Germinal center (tissue), 1 donor: Measurements from ENCODE around the gene ALDH3B2.
"Not testable (repeated sequence)": the region's sequence is repeated elsewhere in the genome, so short reads cannot be mapped to it uniquely, and the experiment has no call there.

Experiments used
- DNase-seq: peaks from one replicate; pipeline ENCODE4 v3.0.0; 2012; ENCODE audit warnings: mixed read lengths, low spot score

Gene ALDH3B2

GRCh38 chr11:67662142-67662834, 12.1 kb downstream of the ALDH3B2 start:
- DNase-seq: no peak

- not testable (repeated sequence) for DNase-seq
These were observed 13.7 kb downstream of the ALDH3B2 start for GRCh38 chr11:67660752-67661151.

DNA sequence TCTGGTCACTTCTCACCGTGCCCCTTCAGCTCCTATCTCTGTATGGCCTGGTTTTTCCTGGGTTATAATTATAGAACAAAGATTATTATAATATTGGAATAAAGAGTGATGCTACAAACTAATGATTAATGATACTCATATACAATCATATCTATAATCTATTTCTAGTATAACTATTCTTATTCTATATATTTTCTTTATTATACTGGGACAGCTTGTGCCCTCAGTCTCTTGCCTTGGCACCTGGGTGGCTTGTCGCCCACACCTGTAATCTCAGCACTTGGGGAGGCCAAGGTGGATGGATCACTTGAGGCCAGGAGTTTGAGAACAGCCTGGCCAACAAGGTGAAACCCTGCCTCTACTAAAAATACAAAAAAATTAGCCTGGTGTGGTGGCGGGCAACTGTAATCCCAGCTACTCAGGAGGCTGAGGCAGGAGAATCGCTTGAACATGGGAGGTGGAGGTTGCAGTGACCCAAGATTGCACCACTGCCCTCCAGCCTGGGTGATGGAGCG, 14.7 kb downstream of the ALDH3B2 start:
- DNase-seq: not testable (repeated sequence)

- no peak for DNase-seq
These were observed 17.1 kb downstream of the ALDH3B2 start for GRCh38 chr11:67657300-67657699.

DNA sequence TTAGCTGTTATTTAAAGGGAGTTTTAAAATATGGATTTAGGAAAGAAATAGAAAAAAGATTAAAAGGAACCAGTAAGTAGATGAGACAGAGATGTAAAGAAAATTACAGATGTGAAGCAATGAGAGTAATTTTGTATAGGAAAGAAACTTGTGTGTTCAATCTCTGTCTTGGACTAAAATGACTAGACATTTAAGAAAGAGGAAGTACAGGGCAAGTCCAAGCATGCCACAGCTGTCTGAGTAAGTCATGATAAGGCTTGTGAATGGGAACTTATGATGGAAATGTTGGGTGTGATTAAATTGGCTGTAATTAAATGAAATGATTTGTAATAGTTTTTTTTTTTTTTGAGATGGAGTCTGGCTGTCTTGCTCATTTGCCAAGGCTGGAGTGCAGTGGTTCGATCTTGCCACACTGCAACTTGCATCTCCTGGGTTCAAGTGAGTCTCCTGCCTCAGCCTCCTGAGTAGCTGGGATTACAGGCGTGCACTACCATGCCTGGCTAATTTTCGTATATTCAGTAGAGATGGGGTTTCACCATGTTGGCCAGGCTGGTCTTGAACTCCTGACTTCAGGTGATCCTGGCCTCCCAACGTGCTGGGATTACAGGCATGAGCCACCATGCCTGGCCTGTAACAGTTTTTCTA, 18.0 kb downstream of the ALDH3B2 start:
- no peak for DNase-seq

DNA sequence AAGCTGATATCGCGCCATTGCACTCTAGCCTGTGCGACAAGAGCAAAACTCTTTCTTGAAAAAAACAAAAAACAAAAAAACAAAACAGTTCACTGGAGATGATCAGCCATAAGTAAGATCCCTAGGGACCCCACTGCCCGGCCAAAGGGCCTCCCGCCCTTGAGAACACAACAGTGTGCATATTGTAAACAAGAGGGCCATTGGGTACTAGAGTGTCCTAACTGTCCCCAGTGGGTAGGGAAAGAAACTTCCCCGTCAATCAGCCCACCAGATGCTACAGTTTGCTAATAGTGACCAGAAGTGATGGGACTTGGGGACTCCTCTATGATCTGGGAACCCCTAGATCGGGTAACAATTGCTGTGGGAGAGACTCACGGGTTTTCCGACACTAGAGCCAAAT, 20.2 kb downstream of the ALDH3B2 start:
- no peak for DNase-seq

DNA sequence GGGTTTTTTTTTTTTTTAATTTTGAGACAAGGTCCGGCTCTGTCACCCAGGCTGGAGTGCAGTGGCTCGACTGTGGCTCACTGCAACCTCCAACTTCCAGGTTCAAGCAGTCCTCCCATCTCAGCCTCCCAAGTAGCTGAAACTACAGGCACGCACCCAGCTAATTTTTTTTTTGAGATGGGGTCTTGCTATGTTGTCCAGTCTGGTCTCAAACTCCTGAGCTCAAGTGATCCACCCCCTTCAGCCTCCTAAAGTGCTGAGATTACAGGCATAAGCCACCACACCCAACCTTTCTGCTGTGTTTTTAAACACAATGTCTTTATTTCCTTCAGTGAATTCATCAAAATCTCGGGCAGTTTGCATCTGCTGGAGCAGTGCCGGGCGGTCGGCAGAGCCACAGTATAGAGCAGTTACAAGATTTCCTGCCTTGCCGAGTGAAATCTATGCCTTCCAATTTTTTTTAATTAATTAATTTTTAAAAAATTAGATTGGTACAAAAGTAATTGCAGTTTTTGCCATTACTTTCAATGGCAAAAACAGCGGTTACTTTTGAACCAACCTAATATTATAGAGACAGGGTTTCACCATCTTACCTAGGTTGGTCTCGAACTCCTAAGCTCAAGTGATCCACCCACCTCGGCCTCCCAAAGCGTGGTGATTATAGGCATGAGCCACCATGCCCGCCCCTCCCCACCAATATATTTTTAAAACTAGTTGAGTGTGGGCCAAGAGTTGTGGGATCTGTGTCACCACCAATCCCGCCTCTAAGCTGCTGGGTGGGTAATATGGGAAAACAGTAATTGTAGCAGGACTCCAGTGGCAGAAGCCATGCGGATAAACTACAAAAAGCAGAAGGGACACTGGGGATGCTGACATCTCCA, 21.2 kb downstream of the ALDH3B2 start:
- DNase-seq: no peak

DNA sequence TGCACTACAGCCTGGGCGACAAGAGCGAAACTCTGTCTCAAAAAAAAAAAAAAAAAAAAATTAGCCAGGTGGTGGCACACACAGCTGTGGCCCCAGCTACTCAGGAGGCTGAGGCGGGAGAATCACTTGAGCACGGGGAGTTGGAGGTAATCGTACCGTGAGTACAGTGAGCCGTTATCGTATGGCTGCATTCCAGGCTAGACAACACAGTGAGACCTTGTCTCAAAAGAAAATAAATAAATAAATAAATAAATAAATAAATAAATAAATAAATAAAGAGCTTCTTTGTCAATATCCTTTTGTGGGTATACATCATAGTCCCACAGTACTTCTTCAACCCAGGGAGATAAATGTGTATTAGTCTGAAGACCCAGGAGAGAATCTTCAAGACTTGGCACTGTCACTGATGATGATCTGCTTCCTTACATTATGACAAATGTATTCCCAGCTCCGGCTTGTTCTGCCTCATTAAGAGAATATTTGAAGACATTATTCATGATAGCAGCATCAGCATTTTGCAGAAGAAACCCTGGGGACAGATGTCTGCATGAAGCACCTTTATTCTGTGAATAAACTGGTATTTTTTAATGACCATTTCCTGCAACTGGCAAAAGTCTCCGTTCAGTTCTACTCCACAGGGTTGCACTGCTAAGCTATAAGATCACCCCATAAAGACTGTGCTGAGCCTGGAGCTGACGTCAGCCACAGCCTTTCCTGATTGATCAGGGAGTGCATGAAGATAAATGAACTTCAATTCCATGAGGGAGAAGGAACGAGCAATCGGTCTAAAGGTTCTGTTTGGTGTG, 22.2 kb downstream of the ALDH3B2 start:
- DNase-seq: no peak

- DNase-seq: peak; percentile 57
These were observed 24.6 kb downstream of the ALDH3B2 start for GRCh38 chr11:67649634-67650510.

DNA sequence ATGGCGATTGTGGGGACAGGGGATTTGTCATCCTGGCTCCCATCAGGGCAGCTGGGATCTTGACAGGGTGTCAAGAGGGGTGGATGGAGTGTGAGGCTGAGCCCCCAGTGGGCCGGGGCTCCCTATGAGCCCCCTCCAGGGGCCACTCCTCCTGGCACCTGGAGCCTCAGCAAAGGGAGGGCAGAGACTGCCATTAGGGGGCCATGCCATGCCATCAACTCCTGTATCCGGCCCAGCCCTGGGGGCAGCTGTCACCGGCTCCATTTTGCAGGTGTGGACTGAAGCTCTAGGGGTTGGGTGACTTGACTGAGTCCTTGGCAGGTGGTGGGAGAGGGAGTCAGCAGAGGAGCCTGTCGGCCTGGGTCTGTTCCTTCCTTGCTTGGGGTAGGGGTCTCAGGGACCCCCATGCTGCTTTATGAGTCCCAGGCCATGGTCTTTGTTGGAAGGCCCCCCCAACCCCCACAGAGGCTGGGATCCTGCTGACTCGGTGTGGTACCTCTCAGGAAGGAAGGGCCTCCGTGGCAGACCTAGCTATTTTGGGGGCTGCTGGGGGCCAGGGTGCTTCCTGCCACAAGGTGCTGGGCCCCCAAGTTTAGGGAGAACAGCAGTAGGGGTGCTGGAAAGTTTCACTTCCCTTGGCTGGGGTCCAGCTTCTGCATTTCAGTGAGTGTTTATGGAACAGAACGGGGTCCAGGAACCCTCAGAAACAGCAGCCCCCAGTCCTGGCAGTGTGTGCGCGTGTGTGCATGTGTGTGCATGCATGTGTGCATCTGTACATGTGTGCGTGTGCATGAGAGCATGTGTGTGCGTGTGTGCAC, 25.4 kb downstream of the ALDH3B2 start:
- peak; percentile 77 for DNase-seq

- peak; percentile 86 for DNase-seq
These were observed 26.2 kb downstream of the ALDH3B2 start for GRCh38 chr11:67648140-67648795.

DNA sequence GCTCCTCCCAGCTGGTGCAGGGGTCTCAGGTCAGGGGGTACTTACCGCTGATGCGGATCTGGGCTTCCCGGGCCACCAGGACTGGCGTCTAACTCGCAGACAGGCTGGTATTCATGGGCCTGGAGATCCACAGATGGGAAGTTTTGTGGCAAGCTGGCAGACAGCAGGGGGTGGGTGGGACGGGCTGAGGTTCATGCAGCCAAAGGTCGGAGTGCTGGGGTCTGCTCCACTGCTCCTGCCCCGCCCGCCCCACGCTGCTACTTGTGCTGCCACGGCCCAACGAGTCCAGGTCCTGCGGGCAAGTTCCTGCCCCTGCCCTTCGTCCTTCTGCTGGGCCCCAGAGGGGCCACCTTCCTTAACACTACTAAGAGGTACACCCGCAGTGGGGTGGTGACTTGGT, 27.0 kb downstream of the ALDH3B2 start:
- DNase-seq: no peak

- DNase-seq: peak; percentile 71
These were observed 27.7 kb downstream of the ALDH3B2 start for GRCh38 chr11:67646535-67647336.

GRCh38 chr11:67645521-67646461, 28.6 kb downstream of the ALDH3B2 start:
- DNase-seq: no peak

DNA sequence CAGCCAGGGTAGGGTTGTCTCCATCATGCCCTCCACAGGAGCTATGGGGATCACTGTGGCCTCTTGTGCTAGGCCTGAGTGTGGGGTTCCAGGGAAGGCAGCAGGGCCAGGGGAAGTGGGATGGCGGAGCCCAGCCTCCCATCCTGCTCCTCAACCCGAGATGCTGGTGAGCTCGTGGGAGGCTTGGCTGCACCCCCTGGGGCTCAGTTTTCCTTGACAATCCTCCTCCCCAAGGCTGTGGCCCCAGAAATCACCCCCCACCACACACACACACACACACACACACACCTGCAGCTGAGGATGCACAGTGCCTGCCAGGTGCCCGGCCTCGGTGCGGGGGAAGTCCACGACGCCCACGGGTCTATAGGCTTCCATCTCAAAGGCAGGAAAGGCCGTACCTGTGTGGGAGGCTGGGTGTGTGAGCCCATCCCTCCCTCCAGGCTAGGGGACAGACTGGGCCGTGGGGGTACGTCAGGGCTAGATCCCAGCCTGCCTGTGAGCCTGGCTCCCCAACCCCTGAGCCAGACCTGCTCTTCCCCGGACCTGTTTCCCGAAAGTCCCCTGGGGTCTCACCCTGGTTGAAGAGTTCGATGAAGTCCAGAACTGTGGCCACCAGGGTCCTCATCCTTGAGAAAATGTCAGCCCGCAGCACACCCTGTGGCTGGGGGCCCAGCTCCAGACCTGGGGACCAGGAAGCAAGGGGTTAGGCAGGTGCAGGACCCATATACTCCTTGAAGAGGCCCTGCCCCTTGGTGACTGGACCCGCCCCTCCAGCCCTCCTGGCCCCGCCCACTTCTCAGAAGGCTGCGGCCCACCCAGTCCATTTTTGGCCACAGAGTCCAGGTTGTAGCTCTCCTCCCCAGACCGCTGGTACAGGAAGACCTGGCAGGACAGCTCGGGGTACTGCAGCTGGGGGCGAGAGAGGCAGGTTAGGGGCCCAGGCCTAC, 29.7 kb downstream of the ALDH3B2 start:
- peak; percentile 79 for DNase-seq

- DNase-seq: no peak
These were observed 30.4 kb downstream of the ALDH3B2 start for GRCh38 chr11:67644042-67644441.
